OCI-LY3 (cell line): ENCODE data around the gene GH1.
"Not testable (repeated sequence)": the region's sequence is repeated elsewhere in the genome, so short reads cannot be mapped to it uniquely, and the experiment has no call there.

ENCODE experiments used
- EZH2phosphoT487 ChIP-seq: fragments of 200-600 bp; shearing (Covaris generic); IDR thresholded peaks from 2 replicates; pipeline ENCODE4 v1.6.1; 2018; ENCODE audit warnings: antibody characterized with exemption, mixed run types, low read depth
- TF ChIP-seq, protein P1 (sequence below): fragments of 200-600, 300-600 bp; sonication (generic); IDR thresholded peaks from 2 replicates; pipeline ENCODE4 v1.5.1; 2014; ENCODE audit warnings: antibody characterized with exemption, low read length, low read depth

DNA sequence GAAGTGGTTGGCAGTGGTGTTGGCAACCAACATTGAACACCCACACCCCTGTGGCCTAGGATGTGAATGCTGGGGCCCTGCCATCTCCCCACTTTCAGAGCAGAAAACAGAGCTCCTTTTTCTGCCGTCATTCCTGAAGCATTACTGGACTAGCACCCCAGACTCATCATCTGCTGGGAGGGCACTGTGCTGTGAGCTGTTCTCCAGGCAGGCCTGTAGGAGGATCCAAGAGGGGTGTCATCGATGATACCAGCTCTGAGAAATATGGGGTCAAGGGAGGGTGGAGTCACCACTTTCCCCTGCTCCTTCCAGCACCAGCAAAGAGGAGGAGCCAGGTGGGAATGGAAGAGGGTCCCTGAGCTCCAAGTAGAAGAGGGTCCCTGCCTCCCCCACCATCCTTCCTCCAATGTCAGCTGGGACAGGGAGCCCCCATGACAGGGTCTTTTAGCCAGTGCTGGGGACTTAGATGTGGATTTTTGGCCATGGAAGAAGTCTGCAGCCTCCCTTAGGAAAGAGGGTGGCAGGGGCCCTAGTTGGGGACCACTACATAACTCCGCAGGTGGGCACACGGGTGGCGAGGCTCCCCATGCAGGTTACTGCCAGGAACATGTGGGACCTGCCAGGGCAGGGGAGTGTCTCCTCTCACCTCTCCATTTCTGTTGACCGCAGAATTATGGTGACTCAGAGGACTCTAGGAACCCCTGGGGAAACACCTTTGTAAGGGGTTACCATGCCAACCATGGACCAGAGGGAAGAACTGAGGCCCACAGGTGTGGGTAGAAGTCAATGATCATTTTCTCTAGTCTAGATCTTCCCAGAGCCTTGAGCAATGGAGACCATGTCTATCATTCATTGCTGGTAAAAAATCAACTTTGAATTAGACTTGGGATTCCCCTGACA, 19.5 kb downstream of the GH1 start:
- TF ChIP-seq, protein P1, sequence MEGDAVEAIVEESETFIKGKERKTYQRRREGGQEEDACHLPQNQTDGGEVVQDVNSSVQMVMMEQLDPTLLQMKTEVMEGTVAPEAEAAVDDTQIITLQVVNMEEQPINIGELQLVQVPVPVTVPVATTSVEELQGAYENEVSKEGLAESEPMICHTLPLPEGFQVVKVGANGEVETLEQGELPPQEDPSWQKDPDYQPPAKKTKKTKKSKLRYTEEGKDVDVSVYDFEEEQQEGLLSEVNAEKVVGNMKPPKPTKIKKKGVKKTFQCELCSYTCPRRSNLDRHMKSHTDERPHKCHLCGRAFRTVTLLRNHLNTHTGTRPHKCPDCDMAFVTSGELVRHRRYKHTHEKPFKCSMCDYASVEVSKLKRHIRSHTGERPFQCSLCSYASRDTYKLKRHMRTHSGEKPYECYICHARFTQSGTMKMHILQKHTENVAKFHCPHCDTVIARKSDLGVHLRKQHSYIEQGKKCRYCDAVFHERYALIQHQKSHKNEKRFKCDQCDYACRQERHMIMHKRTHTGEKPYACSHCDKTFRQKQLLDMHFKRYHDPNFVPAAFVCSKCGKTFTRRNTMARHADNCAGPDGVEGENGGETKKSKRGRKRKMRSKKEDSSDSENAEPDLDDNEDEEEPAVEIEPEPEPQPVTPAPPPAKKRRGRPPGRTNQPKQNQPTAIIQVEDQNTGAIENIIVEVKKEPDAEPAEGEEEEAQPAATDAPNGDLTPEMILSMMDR: not testable (repeated sequence)
- TF ChIP-seq EZH2phosphoT487: not testable (repeated sequence)
